Neuronal stem cell (in vitro differentiated cells): ENCODE measurements around the gene TPM2.
"Not testable (repeated sequence)": the region's sequence is repeated elsewhere in the genome, so short reads cannot be mapped to it uniquely, and the experiment has no call there.

Source experiments
- DNase-seq: peaks from one replicate; pipeline ENCODE4 v3.0.0-alpha.2; 2013; ENCODE audit warnings: low spot score
- H2AFZ ChIP-seq: one replicate; pipeline ENCODE4 v1.6.1; 2013; ENCODE audit warnings: mild to moderate bottlenecking, low read length, inconsistent platforms
- H2AK5ac ChIP-seq: 2 replicates; pipeline ENCODE4 v1.6.1; 2013; ENCODE audit warnings: low read depth, mild to moderate bottlenecking, inconsistent platforms, low read length, moderate library complexity, mixed read lengths
- H2BK120ac ChIP-seq: 2 replicates; pipeline ENCODE4 v1.6.1; 2013; ENCODE audit warnings: low read depth, mild to moderate bottlenecking, inconsistent platforms, low read length, moderate library complexity, mixed read lengths
- H2BK12ac ChIP-seq: one replicate; pipeline ENCODE4 v1.6.1; 2013; ENCODE audit warnings: low read length, inconsistent platforms
- H2BK15ac ChIP-seq: 2 replicates; pipeline ENCODE4 v1.6.1; 2013; ENCODE audit warnings: mild to moderate bottlenecking, low read length, inconsistent platforms, mixed read lengths
- H2BK5ac ChIP-seq: one replicate; pipeline ENCODE4 v1.6.1; 2013; ENCODE audit warnings: inconsistent platforms, mild to moderate bottlenecking, low read length, moderate library complexity
- H3K14ac ChIP-seq: one replicate; pipeline ENCODE4 v1.6.1; 2013; ENCODE audit warnings: low read length, inconsistent platforms
- H3K18ac ChIP-seq: 2 replicates; pipeline ENCODE4 v1.6.1; 2013; ENCODE audit warnings: low read length, inconsistent platforms
- H3K23ac ChIP-seq: 2 replicates; pipeline ENCODE4 v1.6.1; 2013; ENCODE audit warnings: low read depth, mild to moderate bottlenecking, mixed read lengths, low read length, inconsistent platforms; ENCODE audit not compliant: poor library complexity
- H3K27ac ChIP-seq: replicated peaks from 3 replicates; pipeline ENCODE4 v1.5.1; 2013; ENCODE audit warnings: low read length, inconsistent platforms
- H3K27me3 ChIP-seq, 3 experiments: 2 replicates each; pipeline ENCODE4 v1.6.1; 2013; ENCODE audit warnings: low read length in 3 of 3, mild to moderate bottlenecking in 2 of 3, inconsistent platforms in 1 of 3, low read depth in 1 of 3, mixed read lengths in 1 of 3, moderate library complexity in 1 of 3; ENCODE audit not compliant: control insufficient read depth in 3 of 3, insufficient read depth in 3 of 3
- H3K36me3 ChIP-seq, 2 donors: replicated peaks in 1 of 2; 2 replicates each; pipeline ENCODE4 v1.6.1; 2013; ENCODE audit warnings: low read length in 2 of 2; ENCODE audit not compliant: control insufficient read depth in 2 of 2, insufficient read depth in 2 of 2
- H3K4ac ChIP-seq: 2 replicates; pipeline ENCODE4 v1.6.1; 2013; ENCODE audit warnings: inconsistent platforms, mild to moderate bottlenecking, low read length, moderate library complexity
- H3K4me1 ChIP-seq, 2 donors: 1 replicate in 1 of 2; 2 replicates in 1 of 2; pipeline ENCODE4 v1.6.1; 2013; ENCODE audit warnings: low read length in 2 of 2, low read depth in 1 of 2; ENCODE audit not compliant: control insufficient read depth in 2 of 2, insufficient read depth in 1 of 2
- H3K4me2 ChIP-seq: one replicate; pipeline ENCODE4 v1.6.1; 2013; ENCODE audit warnings: mild to moderate bottlenecking, low read length, inconsistent platforms; ENCODE audit not compliant: insufficient read depth, poor library complexity, severe bottlenecking
- H3K4me3 ChIP-seq, 2 donors: 2 replicates each; pipeline ENCODE4 v1.5.1; 2013; ENCODE audit warnings: low read length in 2 of 2, mild to moderate bottlenecking in 2 of 2, inconsistent platforms in 1 of 2, moderate library complexity in 1 of 2
- H3K79me1 ChIP-seq: one replicate; pipeline ENCODE4 v1.6.1; 2013; ENCODE audit warnings: low read depth, mild to moderate bottlenecking, inconsistent platforms, low read length, moderate library complexity
- H3K9ac ChIP-seq: one replicate; pipeline ENCODE4 v1.6.1; 2013; ENCODE audit warnings: mild to moderate bottlenecking, low read depth, low read length, inconsistent platforms; ENCODE audit not compliant: poor library complexity
- H3K9me3 ChIP-seq, 2 donors: replicated peaks in 1 of 2; 2 replicates each; pipeline versions ENCODE3 to v1.6.1; 2013; ENCODE audit warnings: low read length in 2 of 2, mild to moderate bottlenecking in 2 of 2, inconsistent platforms in 1 of 2, low read depth in 1 of 2, mixed read lengths in 1 of 2, moderate library complexity in 1 of 2; ENCODE audit not compliant: control insufficient read depth in 2 of 2, insufficient read depth in 1 of 2
- H4K8ac ChIP-seq: one replicate; pipeline ENCODE4 v1.6.1; 2013; ENCODE audit warnings: low read depth, mild to moderate bottlenecking, inconsistent platforms, low read length, moderate library complexity
- H4K91ac ChIP-seq: one replicate; pipeline ENCODE4 v1.6.1; 2013; ENCODE audit warnings: low read length, low read depth, mild to moderate bottlenecking, inconsistent platforms; ENCODE audit not compliant: poor library complexity
- WGBS, 2 donors: extraction: QIAGEN DNeasy Blood & Tissue Kit; methylation state at CpG; one replicate each; pipeline ENCODE4 v1.1.7; 2013; ENCODE audit warnings: missing lambda C conversion rate in 2 of 2, mixed read lengths in 1 of 2; ENCODE audit not compliant: insufficient read length in 2 of 2, insufficient replicate concordance in 1 of 2; ENCODE audit errors: extremely low coverage in 2 of 2; 5-methylcytosine and 5-hydroxymethylcytosine counted together

The TPM2 gene

GRCh38 chr9:35641478-35641877, 48.2 kb downstream of the TPM2 start:
- not testable (repeated sequence) for H3K23ac ChIP-seq, H2BK120ac ChIP-seq, H3K27ac ChIP-seq, H3K4me3 ChIP-seq, H3K14ac ChIP-seq, H2AK5ac ChIP-seq, H3K4ac ChIP-seq, H3K9me3 ChIP-seq, H3K79me1 ChIP-seq, H2AFZ ChIP-seq, H3K9ac ChIP-seq, H4K91ac ChIP-seq, H4K8ac ChIP-seq, H2BK5ac ChIP-seq, H3K36me3 ChIP-seq, H3K4me1 ChIP-seq, H3K4me2 ChIP-seq, DNase-seq, H3K27me3 ChIP-seq, H3K18ac ChIP-seq, H2BK12ac ChIP-seq, H2BK15ac ChIP-seq
- no CpG with 5 or more reads among the region's 3 CpGs for WGBS, 2 donors

GRCh38 chr9:35640431-35640830, 49.3 kb downstream of the TPM2 start:
- H4K91ac ChIP-seq, H3K14ac ChIP-seq, H3K4me2 ChIP-seq, H3K4me1 ChIP-seq, H3K23ac ChIP-seq, H2AFZ ChIP-seq, H3K36me3 ChIP-seq, H3K9ac ChIP-seq, H3K27me3 ChIP-seq, H4K8ac ChIP-seq, H2BK120ac ChIP-seq, H2AK5ac ChIP-seq, H3K9me3 ChIP-seq, H2BK5ac ChIP-seq, H2BK15ac ChIP-seq, H3K4me3 ChIP-seq, H2BK12ac ChIP-seq, H3K18ac ChIP-seq, H3K4ac ChIP-seq, H3K79me1 ChIP-seq, DNase-seq, H3K27ac ChIP-seq: not testable (repeated sequence)
- no CpG with 5 or more reads among the region's 15 CpGs for WGBS, 2 donors

- Histone ChIP-seq H3K79me1 (no peaks in the 10 kb centered on the region), H2AFZ (no peak overlapping the region), H4K91ac (no peak overlapping the region), H3K4ac (no peak overlapping the region), H2BK5ac (no peak overlapping the region), H4K8ac (no peak overlapping the region), H3K36me3 (no peaks in the 10 kb centered on the region), H3K4me1 (no peaks in the 10 kb centered on the region), H3K23ac (no peak overlapping the region), H3K4me2 (no peak overlapping the region), H2BK12ac (no peak overlapping the region), H2BK120ac (no peak overlapping the region), H3K4me3 (no peak overlapping the region), H3K18ac (no peak overlapping the region), H3K9ac (no peak overlapping the region), H2AK5ac (no peak overlapping the region), H3K27me3 (no peaks in the 10 kb centered on the region), H3K14ac (no peak overlapping the region), H3K9me3 (no peaks in the 10 kb centered on the region), H3K27ac (no peak overlapping the region), H2BK15ac (no peak overlapping the region)
- DNase-seq: no peak
- WGBS, 2 donors: no CpG with 5 or more reads among the region's 1 CpG
These were observed 50.1 kb downstream of the TPM2 start for GRCh38 chr9:35639631-35640030.

GRCh38 chr9:35639225-35639624, 50.5 kb downstream of the TPM2 start:
- not testable (repeated sequence) for H3K36me3 ChIP-seq, H3K9ac ChIP-seq, H3K27ac ChIP-seq, H3K79me1 ChIP-seq, H3K4ac ChIP-seq, H3K4me3 ChIP-seq, H2BK15ac ChIP-seq, H2BK12ac ChIP-seq, H2BK120ac ChIP-seq, H2BK5ac ChIP-seq, H2AFZ ChIP-seq, H3K4me2 ChIP-seq, H3K23ac ChIP-seq, H3K14ac ChIP-seq, DNase-seq, H3K27me3 ChIP-seq, H3K9me3 ChIP-seq, H3K18ac ChIP-seq, H2AK5ac ChIP-seq, H4K8ac ChIP-seq, H3K4me1 ChIP-seq, H4K91ac ChIP-seq
- no CpG with 5 or more reads among the region's 1 CpG for WGBS, 2 donors
